Measurements from ENCODE around the gene FEM1B.

GRCh38 chr15:68232937-68233336, 44.6 kb upstream of the FEM1B start:
- TF ChIP-seq GATA2 (IDR thresholded peaks at IDR 0.05; ENCODE audit: low read depth, low read length) (no peak), GATA3 (IDR thresholded peaks at IDR 0.05; ENCODE audit: low read depth, low read length) (no peak)
